IMR-90 (cell line): ENCODE measurements around the gene SP3. TPM values are rescaled to one million over a fixed set of nuclear protein-coding genes. Genes with fewer than 3 reads are reported as not detected.

Experiments used
- ATAC-seq: fragments of 200-7000 bp; cut with Tn5 transposase; 2 replicates; pipeline ENCODE4 v1.9.1; 2020; ENCODE audit warnings: low read depth, mild to moderate bottlenecking, moderate library complexity
- BruUV-seq: library from RNA; stranded (reverse); fragments of 400-500 nt; replicated peaks from 2 replicates; lab custom pipeline; 2021; lab: Mats Ljungman, UMichigan
- CTCF ChIA-PET: fragments of 300-600 bp; formaldehyde crosslinking; extraction: SDS; loops from one replicate; lab custom pipeline; 2021; ENCODE audit warnings: antibody characterized with exemption; lab: Yijun Ruan, JAX
- POLR2A ChIA-PET: fragments of 300-600 bp; sonication (Branson Sonifier 250); formaldehyde crosslinking; loops from one replicate; lab custom pipeline; 2022; ENCODE audit warnings: antibody characterized with exemption; ENCODE audit not compliant: unreplicated experiment; lab: Charles Lee
- DNase-seq: peaks from one replicate; pipeline ENCODE4 v3.0.0; 2013
- H2AFZ ChIP-seq: replicated peaks from 2 replicates; pipeline ENCODE3; 2013; ENCODE audit warnings: low read length, mild to moderate bottlenecking; ENCODE audit not compliant: poor library complexity
- H2AK5ac ChIP-seq: 2 replicates; pipeline ENCODE4 v1.6.1; 2013; ENCODE audit warnings: low read depth, low read length, inconsistent platforms
- H2AK9ac ChIP-seq: replicated peaks from 2 replicates; pipeline ENCODE3; 2013; ENCODE audit warnings: mild to moderate bottlenecking, low read depth, low read length, moderate library complexity; ENCODE audit not compliant: poor library complexity
- H2BK120ac ChIP-seq: 2 replicates; pipeline ENCODE4 v1.6.1; 2013; ENCODE audit warnings: low read depth, low read length, inconsistent platforms
- H2BK15ac ChIP-seq: 3 replicates; pipeline ENCODE4 v1.6.1; 2013; ENCODE audit warnings: low read depth, low read length, inconsistent platforms
- H2BK20ac ChIP-seq: 2 replicates; pipeline ENCODE4 v1.6.1; 2013; ENCODE audit warnings: low read depth, mild to moderate bottlenecking, inconsistent platforms, low read length, moderate library complexity
- H2BK5ac ChIP-seq: 2 replicates; pipeline ENCODE4 v1.6.1; 2013; ENCODE audit warnings: mild to moderate bottlenecking, low read depth, low read length, inconsistent platforms; ENCODE audit not compliant: poor library complexity, severe bottlenecking
- H3K14ac ChIP-seq: replicated peaks from 2 replicates; pipeline ENCODE4 v1.6.1; 2013; ENCODE audit warnings: low read depth, low read length, inconsistent platforms
- H3K18ac ChIP-seq: 2 replicates; pipeline ENCODE4 v1.6.1; 2013; ENCODE audit warnings: low read depth, low read length, control low read depth
- H3K23ac ChIP-seq: 2 replicates; pipeline ENCODE4 v1.6.1; 2013; ENCODE audit warnings: low read depth, low read length, inconsistent platforms
- H3K27ac ChIP-seq: 2 replicates; pipeline ENCODE4 v1.5.1; 2013; ENCODE audit warnings: mild to moderate bottlenecking, control low read depth, low read length; ENCODE audit not compliant: insufficient read depth
- H3K27me3 ChIP-seq: 2 replicates; pipeline ENCODE4 v1.6.1; 2013; ENCODE audit warnings: low read length; ENCODE audit not compliant: control insufficient read depth, insufficient read depth
- H3K36me3 ChIP-seq: 2 replicates; pipeline ENCODE4 v1.6.1; 2013; ENCODE audit warnings: low read length, mixed read lengths; ENCODE audit not compliant: control insufficient read depth, insufficient read depth
- H3K4ac ChIP-seq: 2 replicates; pipeline ENCODE4 v1.6.1; 2013; ENCODE audit warnings: low read depth, low read length, inconsistent platforms
- H3K4me1 ChIP-seq: 2 replicates; pipeline ENCODE4 v1.6.1; 2013; ENCODE audit warnings: low read length, mixed read lengths; ENCODE audit not compliant: control insufficient read depth, insufficient read depth
- H3K4me2 ChIP-seq: 2 replicates; pipeline ENCODE4 v1.6.1; 2013; ENCODE audit warnings: low read depth, mild to moderate bottlenecking, control low read depth, low read length, moderate library complexity
- H3K4me3 ChIP-seq: 2 replicates; pipeline ENCODE4 v1.5.1; 2013; ENCODE audit warnings: low read depth, mild to moderate bottlenecking, control low read depth, low read length, moderate library complexity; ENCODE audit not compliant: insufficient read depth
- H3K56ac ChIP-seq: 2 replicates; pipeline ENCODE4 v1.6.1; 2013; ENCODE audit warnings: low read length, inconsistent platforms; ENCODE audit not compliant: insufficient read depth; ENCODE audit errors: extremely low read depth
- H3K79me1 ChIP-seq, 2 experiments: 2 replicates each; pipeline ENCODE4 v1.6.1; 2013; ENCODE audit warnings: low read length in 2 of 2, inconsistent platforms in 1 of 2, low read depth in 1 of 2
- H3K9ac ChIP-seq: 2 replicates; pipeline ENCODE4 v1.6.1; 2013; ENCODE audit warnings: low read depth, low read length, control low read depth
- H3K9me1 ChIP-seq: 2 replicates; pipeline ENCODE4 v1.6.1; 2013; ENCODE audit warnings: low read length, inconsistent platforms; ENCODE audit not compliant: insufficient read depth
- H3K9me3 ChIP-seq: 2 replicates; pipeline ENCODE4 v1.6.1; 2013; ENCODE audit warnings: low read length; ENCODE audit not compliant: control insufficient read depth, insufficient read depth
- H4K20me1 ChIP-seq: 2 replicates; pipeline ENCODE4 v1.6.1; 2013; ENCODE audit warnings: low read length, inconsistent platforms; ENCODE audit not compliant: insufficient read depth
- H4K5ac ChIP-seq: 2 replicates; pipeline ENCODE4 v1.6.1; 2013; ENCODE audit warnings: mild to moderate bottlenecking, low read depth, low read length, control low read depth
- H4K8ac ChIP-seq, 2 experiments: 2 replicates each; pipeline ENCODE4 v1.6.1; 2013; ENCODE audit warnings: low read depth in 2 of 2, low read length in 2 of 2, control low read depth in 1 of 2, inconsistent platforms in 1 of 2
- H4K91ac ChIP-seq: 2 replicates; pipeline ENCODE4 v1.6.1; 2013; ENCODE audit warnings: low read depth, low read length, inconsistent platforms; ENCODE audit not compliant: insufficient read depth
- BHLHE40 ChIP-seq: fragments of 150-350 bp; IDR thresholded peaks from 2 replicates; pipeline ENCODE4 v1.6.1; 2016; ENCODE audit warnings: mild to moderate bottlenecking, low read depth, low read length
- CEBPB ChIP-seq: IDR thresholded peaks from 2 replicates; pipeline ENCODE4 v1.6.1; 2012; ENCODE audit warnings: low read depth, low read length, improper control_type of control experiment
- CHD1 ChIP-seq: IDR thresholded peaks from 2 replicates; pipeline ENCODE4 v1.6.1; 2012; ENCODE audit warnings: low read depth, low read length, improper control_type of control experiment
- FOS ChIP-seq: fragments of 150-350 bp; IDR thresholded peaks from 2 replicates; pipeline ENCODE4 v1.6.1; 2016; ENCODE audit warnings: low read depth, low read length
- MAFK ChIP-seq: IDR thresholded peaks from 2 replicates; pipeline ENCODE4 v1.6.1; 2012; ENCODE audit warnings: low read depth, low read length, improper control_type of control experiment
- MAZ ChIP-seq: IDR thresholded peaks from 2 replicates; pipeline ENCODE4 v1.6.1; 2012; ENCODE audit warnings: low read depth, mild to moderate bottlenecking, low read length, improper control_type of control experiment, moderate library complexity, borderline replicate concordance
- MXI1 ChIP-seq: IDR thresholded peaks from 2 replicates; pipeline ENCODE4 v1.6.1; 2012; ENCODE audit warnings: low read depth, mild to moderate bottlenecking, low read length, moderate library complexity, borderline replicate concordance
- NFE2L2 ChIP-seq: fragments of 150-350 bp; IDR thresholded peaks from 2 replicates; pipeline ENCODE4 v1.6.1; 2016; ENCODE audit warnings: low read depth, mild to moderate bottlenecking, low read length
- POLR2A ChIP-seq: IDR thresholded peaks from 2 replicates; pipeline ENCODE4 v1.6.1; 2012; ENCODE audit warnings: mild to moderate bottlenecking, low read depth, low read length
- RAD21 ChIP-seq: IDR thresholded peaks from 2 replicates; pipeline ENCODE4 v1.6.1; 2012; ENCODE audit warnings: low read length, improper control_type of control experiment
- RCOR1 ChIP-seq: IDR thresholded peaks from 2 replicates; pipeline ENCODE4 v1.6.1; 2012; ENCODE audit warnings: mild to moderate bottlenecking, low read length, improper control_type of control experiment; ENCODE audit not compliant: insufficient replicate concordance
- RFX5 ChIP-seq: IDR thresholded peaks from 2 replicates; pipeline ENCODE4 v1.8.0; 2012; ENCODE audit warnings: low read depth, mild to moderate bottlenecking, low read length, moderate library complexity
- SMC3 ChIP-seq: fragments of 150-350 bp; IDR thresholded peaks from 2 replicates; pipeline ENCODE4 v1.6.1; 2016; ENCODE audit warnings: low read depth, mild to moderate bottlenecking, antibody characterized with exemption, low read length, moderate library complexity
- WGBS, 2 experiments: methylation state at CpG; one replicate each; pipeline versions ENCODE4 v1.1.5 to v1.1.7; 2013; ENCODE audit warnings: missing lambda C conversion rate in 2 of 2; ENCODE audit not compliant: insufficient read length in 1 of 2; ENCODE audit errors: extremely low coverage in 2 of 2; 5-methylcytosine and 5-hydroxymethylcytosine counted together
- dilution Hi-C: fragments of 300-500 bp; cut with HindIII; formaldehyde crosslinking; loops from one replicate; pipeline ENCODE4 v1.14.3; 2018; ENCODE audit warnings: low sequenced_read_pairs; ENCODE audit not compliant: unreplicated experiment
- in situ Hi-C: fragments of 300-500 bp; cut with MboI; formaldehyde crosslinking; loops from 3 replicates; pipeline ENCODE4 v1.14.3; 2019; ENCODE audit warnings: low sequenced_read_pairs, inconsistent platforms, mixed read lengths
- intact Hi-C: fragments of 100-400 bp; cut with micrococcal nuclease; formaldehyde crosslinking; loops from 2 replicates; pipeline ENCODE4 v1.10.0; 2022
- polyA plus RNA-seq, 3 experiments: library from polyadenylated mRNA; depleted of rRNA; stranded (reverse); fragments of >200 nt; gene quantifications; 2 replicates each; pipeline ENCODE4 v1.2.3, GENCODE V29; 2012; ENCODE audit warnings: low replicate concordance in 1 of 3
- total RNA-seq: library from RNA; depleted of rRNA; stranded (reverse); fragments of >200 nt; gene quantifications from 2 replicates; pipeline ENCODE4 v1.2.3, GENCODE V29; 2012
- TF ChIP-seq, protein P1 (sequence below): conservative IDR thresholded peaks from 2 replicates; pipeline ENCODE4 v1.5.1; 2012; ENCODE audit warnings: mild to moderate bottlenecking, low read depth, low read length, improper control_type of control experiment
- TF ChIP-seq, protein P2 (sequence below): fragments of 150-350 bp; IDR thresholded peaks from 2 replicates; pipeline ENCODE4 v1.6.1; 2017; ENCODE audit warnings: mild to moderate bottlenecking, antibody characterized with exemption, low read length, low read depth
- TF ChIP-seq, protein P3 (sequence below): fragments of 150-350 bp; IDR thresholded peaks from 2 replicates; pipeline ENCODE4 v1.6.1; 2016; ENCODE audit warnings: low read depth, mild to moderate bottlenecking, low read length, moderate library complexity, borderline replicate concordance

Gene SP3
- total and polyA plus RNA-seq, 2 of the 4 experiments (the other 2 are of a cell fraction) = 26.7 to 136 TPM

DNA sequence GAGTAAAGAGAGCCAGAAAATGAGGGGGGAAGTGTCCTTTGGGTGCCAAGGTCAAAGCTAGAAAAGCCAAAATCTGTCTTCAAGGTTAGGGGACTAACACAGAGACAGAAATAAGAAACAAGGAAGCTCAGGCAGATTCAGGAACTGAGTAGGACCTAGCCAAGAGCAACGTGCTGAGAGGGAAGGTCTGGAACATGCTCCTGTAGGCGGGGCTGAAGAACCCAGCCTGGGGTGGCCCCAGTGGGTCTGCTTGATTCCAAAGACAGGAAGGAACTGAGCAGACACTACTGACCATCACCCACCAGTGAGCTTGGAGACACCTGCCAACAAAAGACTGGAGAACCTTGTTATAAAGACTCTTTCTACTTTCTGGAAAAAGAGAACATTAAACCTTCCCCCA lies 105.1 kb downstream of the SP3 start:
- no peaks in the 10 kb centered on the region for H3K79me1 ChIP-seq
- DNase-seq = no peak
- H4K20me1 ChIP-seq = no peaks in the 10 kb centered on the region
- dilution Hi-C loops (no loop called here), in situ Hi-C loops (no loop called here), intact Hi-C loops (no loop called here)
- no peak overlapping the region for H3K4ac ChIP-seq
- H3K23ac ChIP-seq = no peak overlapping the region
- no peak overlapping the region for H2BK120ac ChIP-seq
- H3K9me1 ChIP-seq = no peaks in the 10 kb centered on the region
- BruUV-seq = no TSS peak
- H2AK5ac ChIP-seq = no peak overlapping the region
- H3K4me1 ChIP-seq = no peaks in the 10 kb centered on the region
- no peak overlapping the region for H2BK20ac ChIP-seq
- no peak overlapping the region for H3K27ac ChIP-seq
- H3K56ac ChIP-seq = no peak overlapping the region
- H2BK15ac ChIP-seq = no peak overlapping the region
- no peak overlapping the region for H4K5ac ChIP-seq
- H3K14ac ChIP-seq = no peak overlapping the region
- H4K91ac ChIP-seq = no peak overlapping the region
- H3K9ac ChIP-seq = no peak overlapping the region
- no peaks in the 10 kb centered on the region for H3K9me3 ChIP-seq
- H3K4me3 ChIP-seq = no peak overlapping the region
- no peak for ATAC-seq
- no peak overlapping the region for H2AK9ac ChIP-seq
- H2BK5ac ChIP-seq = no peak overlapping the region
- 40% methylated on average over 1 of the region's 2 CpGs; no CpG with 5 or more reads in 1 of the 2 experiments for WGBS, 2 experiments
- ChIA-PET CTCF (no interaction called here), POLR2A (no interaction called here)
- no peaks in the 10 kb centered on the region for H3K36me3 ChIP-seq
- H2AFZ ChIP-seq = no peak overlapping the region
- TF ChIP-seq SMC3 (no peak), RFX5 (no peak), CHD1 (no peak), BHLHE40 (no peak), MXI1 (no peak), RAD21 (no peak), NFE2L2 (no peak), MAFK (no peak), RCOR1 (no peak), MAZ (no peak), FOS (no peak), POLR2A (no peak), CEBPB (no peak)
- TF ChIP-seq, protein P1, sequence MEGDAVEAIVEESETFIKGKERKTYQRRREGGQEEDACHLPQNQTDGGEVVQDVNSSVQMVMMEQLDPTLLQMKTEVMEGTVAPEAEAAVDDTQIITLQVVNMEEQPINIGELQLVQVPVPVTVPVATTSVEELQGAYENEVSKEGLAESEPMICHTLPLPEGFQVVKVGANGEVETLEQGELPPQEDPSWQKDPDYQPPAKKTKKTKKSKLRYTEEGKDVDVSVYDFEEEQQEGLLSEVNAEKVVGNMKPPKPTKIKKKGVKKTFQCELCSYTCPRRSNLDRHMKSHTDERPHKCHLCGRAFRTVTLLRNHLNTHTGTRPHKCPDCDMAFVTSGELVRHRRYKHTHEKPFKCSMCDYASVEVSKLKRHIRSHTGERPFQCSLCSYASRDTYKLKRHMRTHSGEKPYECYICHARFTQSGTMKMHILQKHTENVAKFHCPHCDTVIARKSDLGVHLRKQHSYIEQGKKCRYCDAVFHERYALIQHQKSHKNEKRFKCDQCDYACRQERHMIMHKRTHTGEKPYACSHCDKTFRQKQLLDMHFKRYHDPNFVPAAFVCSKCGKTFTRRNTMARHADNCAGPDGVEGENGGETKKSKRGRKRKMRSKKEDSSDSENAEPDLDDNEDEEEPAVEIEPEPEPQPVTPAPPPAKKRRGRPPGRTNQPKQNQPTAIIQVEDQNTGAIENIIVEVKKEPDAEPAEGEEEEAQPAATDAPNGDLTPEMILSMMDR = no peak
- TF ChIP-seq, protein P2, sequence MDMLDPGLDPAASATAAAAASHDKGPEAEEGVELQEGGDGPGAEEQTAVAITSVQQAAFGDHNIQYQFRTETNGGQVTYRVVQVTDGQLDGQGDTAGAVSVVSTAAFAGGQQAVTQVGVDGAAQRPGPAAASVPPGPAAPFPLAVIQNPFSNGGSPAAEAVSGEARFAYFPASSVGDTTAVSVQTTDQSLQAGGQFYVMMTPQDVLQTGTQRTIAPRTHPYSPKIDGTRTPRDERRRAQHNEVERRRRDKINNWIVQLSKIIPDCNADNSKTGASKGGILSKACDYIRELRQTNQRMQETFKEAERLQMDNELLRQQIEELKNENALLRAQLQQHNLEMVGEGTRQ = no peak
- TF ChIP-seq, protein P3, sequence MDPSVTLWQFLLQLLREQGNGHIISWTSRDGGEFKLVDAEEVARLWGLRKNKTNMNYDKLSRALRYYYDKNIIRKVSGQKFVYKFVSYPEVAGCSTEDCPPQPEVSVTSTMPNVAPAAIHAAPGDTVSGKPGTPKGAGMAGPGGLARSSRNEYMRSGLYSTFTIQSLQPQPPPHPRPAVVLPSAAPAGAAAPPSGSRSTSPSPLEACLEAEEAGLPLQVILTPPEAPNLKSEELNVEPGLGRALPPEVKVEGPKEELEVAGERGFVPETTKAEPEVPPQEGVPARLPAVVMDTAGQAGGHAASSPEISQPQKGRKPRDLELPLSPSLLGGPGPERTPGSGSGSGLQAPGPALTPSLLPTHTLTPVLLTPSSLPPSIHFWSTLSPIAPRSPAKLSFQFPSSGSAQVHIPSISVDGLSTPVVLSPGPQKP = no peak
- H4K8ac ChIP-seq = no peak overlapping the region
- H3K27me3 ChIP-seq = peaks cover 18% of the 10 kb centered on the region
- H3K4me2 ChIP-seq = no peak overlapping the region
- no peak overlapping the region for H3K18ac ChIP-seq
